NB4 (cell line): ENCODE results near the gene KIRREL3.

ENCODE experiments used
- DNase-seq: peaks from one replicate; pipeline ENCODE4 v3.0.0; 2010; ENCODE audit warnings: low read depth
- H3K4me3 ChIP-seq: one replicate; pipeline ENCODE4 v1.5.1; 2011; ENCODE audit warnings: mild to moderate bottlenecking, low read depth, low read length, moderate library complexity
- MYC ChIP-seq: IDR thresholded peaks from 2 replicates; pipeline ENCODE4 v1.6.1; 2011; ENCODE audit warnings: low read depth, low read length
- POLR2A ChIP-seq: IDR thresholded peaks from 2 replicates; pipeline ENCODE4 v1.6.1; 2011; ENCODE audit warnings: mild to moderate bottlenecking; ENCODE audit not compliant: insufficient read length; ENCODE audit errors: extremely low read depth
- TF ChIP-seq, protein P1 (sequence below): IDR thresholded peaks from one replicate; pipeline ENCODE4 v1.5.1; 2012; ENCODE audit warnings: low read depth, low read length
- TF ChIP-seq, protein P2 (sequence below): IDR thresholded peaks from 2 replicates; pipeline ENCODE4 v1.6.1; 2011; ENCODE audit warnings: low read depth, low read length

The KIRREL3 gene

DNA sequence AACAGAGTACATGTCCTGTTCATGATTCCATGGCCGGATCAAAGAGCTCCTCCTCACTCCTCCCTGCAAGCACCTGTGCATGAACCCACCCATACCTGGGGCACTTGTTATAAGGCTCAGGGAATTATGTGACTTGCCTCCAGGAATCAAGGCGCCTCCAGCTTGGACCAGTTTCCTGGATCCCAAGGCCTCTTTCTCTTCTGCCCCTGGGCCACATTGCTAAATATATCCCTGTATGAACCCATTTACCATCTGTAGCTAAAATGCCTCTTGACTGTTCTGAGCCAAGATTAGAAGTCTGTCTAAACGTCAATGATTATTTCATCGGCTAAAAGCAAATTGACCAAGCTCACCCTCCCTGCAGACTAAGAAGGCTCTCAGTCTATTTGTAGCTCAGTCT lies 135.6 kb downstream of the KIRREL3 start:
- DNase-seq, result no peak
- no peak overlapping the region for H3K4me3 ChIP-seq
- TF ChIP-seq MYC (no peak), POLR2A (no peak)
- TF ChIP-seq, protein P1, sequence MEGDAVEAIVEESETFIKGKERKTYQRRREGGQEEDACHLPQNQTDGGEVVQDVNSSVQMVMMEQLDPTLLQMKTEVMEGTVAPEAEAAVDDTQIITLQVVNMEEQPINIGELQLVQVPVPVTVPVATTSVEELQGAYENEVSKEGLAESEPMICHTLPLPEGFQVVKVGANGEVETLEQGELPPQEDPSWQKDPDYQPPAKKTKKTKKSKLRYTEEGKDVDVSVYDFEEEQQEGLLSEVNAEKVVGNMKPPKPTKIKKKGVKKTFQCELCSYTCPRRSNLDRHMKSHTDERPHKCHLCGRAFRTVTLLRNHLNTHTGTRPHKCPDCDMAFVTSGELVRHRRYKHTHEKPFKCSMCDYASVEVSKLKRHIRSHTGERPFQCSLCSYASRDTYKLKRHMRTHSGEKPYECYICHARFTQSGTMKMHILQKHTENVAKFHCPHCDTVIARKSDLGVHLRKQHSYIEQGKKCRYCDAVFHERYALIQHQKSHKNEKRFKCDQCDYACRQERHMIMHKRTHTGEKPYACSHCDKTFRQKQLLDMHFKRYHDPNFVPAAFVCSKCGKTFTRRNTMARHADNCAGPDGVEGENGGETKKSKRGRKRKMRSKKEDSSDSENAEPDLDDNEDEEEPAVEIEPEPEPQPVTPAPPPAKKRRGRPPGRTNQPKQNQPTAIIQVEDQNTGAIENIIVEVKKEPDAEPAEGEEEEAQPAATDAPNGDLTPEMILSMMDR, result no peak
- TF ChIP-seq, protein P2, sequence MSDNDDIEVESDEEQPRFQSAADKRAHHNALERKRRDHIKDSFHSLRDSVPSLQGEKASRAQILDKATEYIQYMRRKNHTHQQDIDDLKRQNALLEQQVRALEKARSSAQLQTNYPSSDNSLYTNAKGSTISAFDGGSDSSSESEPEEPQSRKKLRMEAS, result no peak

DNA sequence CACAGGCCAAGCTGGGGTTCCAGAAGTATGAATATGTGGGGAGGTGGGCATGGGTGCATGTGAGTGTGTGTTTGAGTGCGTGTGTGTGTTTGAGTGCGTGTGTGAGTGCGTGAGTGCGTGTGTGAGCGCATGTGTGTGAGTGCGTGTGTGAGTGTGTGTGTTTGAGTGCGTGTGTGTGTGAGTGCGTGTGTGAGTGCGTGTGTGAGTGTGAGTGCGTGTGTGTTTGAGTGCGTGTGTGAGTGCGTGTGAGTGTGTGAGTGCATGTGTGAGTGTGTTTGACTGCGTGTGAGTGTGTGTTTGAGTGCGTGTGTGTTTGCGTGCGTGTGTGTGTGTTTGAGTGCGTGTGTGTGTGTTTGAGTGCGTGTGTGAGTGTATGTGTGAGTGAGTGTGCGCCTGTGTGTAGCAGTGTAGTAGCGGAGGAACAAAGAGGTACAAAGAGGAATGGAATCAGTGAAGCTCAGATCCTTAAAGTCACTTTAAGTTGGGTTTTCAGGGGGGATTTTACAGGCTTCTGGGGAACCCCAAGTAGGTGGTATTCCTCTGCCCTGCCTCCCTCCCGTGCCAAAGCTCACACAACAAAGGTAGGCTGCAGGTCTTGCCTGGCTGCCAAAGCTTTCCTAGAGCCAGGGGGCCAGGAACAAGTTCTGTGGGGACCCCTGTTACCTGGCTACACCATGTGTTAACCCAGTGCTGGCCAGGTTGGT lies 137.1 kb downstream of the KIRREL3 start:
- DNase-seq, result no peak
- TF ChIP-seq MYC (no peak), POLR2A (no peak)
- TF ChIP-seq, protein P2, result no peak
- TF ChIP-seq, protein P1, result no peak
- H3K4me3 ChIP-seq, result no peak overlapping the region

DNA sequence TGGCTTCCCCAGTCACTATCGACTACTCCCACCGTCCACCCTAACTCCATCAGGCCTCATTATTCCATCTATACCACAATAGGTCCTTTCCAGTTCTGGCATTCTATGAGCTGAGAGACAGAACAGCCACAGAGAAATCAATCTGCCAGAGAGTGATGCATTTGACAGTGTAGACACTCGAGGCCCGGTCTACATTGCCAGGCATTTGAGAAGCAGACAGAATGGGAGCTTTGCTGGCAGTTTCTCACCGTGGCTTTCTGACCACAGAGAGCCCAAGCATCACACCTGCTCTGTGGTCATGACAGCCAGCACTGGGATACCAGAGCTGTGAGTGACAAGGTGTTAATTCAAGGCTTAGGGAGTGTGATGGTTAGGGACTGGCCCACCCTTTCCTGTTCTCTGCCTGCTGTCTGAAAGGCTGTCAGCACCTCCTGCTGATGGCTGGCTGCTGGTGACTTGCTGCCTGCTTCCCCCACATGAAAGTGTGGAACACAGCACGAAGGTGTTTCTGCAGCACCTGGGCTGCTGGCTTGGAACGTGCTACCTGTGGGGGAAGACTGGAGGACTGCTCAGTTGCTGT lies 137.8 kb downstream of the KIRREL3 start:
- TF ChIP-seq, protein P1, result no peak
- TF ChIP-seq, protein P2, result no peak
- no peak for TF ChIP-seq MYC
- no peak for TF ChIP-seq POLR2A
- H3K4me3 ChIP-seq, result no peak overlapping the region
- no peak for DNase-seq

DNA sequence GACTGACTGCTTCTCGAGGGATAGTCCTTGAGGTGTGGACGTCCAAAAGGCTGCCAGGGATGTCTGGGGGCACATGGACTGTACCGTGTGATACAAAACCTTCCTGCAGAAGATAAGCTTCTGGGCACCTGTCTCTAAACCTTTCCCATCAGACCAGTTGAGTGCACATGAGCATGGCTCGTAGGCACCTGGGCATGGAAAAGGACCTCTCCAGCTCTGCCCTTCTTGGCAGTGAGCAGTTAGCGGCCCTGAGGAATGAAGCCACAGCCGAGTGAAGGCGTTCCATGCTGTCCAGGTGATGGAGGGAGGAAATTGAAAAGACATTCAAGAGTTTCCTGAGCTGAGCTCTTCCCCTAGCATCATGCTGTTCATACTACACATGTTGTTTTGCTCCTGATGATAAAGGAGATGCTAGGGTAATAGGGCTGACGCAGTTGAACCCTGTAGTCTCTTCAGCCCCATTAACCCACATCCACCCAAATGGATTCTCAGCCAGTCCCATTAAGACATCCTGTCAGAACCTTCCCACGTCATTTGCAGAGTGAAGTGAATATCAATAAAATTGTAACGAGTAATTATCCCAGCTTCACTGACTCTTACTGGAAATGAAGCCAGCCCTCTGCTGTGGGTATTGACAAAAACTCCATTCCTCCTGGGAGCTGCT lies 138.6 kb downstream of the KIRREL3 start:
- DNase-seq, result no peak
- no peak overlapping the region for H3K4me3 ChIP-seq
- TF ChIP-seq POLR2A (no peak), MYC (no peak)
- TF ChIP-seq, protein P2, result no peak
- TF ChIP-seq, protein P1, result no peak

DNA sequence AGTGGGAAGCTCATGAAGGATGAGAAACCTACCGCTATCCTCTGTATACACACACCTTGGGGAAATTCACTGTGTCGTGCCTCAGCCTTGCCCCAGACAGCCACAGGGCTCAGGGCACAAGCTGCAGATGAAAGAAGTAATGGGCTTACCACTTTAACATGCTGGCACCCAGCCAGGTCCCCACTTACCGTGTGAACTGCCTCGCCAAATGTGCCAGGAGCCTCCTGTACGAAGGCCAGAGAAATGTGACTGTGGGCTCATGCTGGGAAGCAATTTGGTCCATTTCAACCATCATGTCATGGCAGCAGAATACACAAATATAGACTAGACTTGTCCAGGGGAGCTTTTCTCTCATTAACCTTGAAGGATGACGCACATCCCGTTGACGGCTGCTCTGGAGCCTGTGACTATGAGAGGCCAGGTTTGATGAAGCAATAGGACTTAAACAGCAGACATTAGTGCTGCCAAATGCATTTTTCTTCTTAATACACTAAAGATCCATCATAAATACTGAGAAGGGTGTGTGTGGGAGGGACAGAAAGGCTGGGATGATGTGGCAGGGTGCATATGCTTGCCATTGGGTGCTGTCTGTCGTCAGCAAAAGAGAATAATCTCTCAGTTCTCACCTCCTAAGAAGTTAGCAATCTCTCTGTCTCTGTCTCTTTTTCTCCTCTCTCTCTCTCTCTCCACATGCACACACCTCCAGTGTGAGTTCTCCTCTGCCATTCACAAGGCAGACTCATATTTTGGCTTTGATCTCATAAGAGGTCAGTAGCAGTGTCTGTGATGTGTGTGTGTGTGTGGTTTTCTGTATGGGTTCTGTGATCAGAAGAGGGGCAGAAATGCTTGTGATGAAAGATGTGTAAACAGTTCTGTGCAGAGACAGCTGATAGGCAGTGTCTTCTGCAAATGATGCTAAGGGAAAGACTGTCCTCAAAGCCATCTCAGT lies 142.4 kb downstream of the KIRREL3 start:
- no peak for DNase-seq
- TF ChIP-seq, protein P2, result no peak
- TF ChIP-seq POLR2A (no peak), MYC (no peak)
- TF ChIP-seq, protein P1, result no peak
- H3K4me3 ChIP-seq, result no peak overlapping the region
